Body of pancreas (tissue), 4 donors: Measurements from ENCODE around the gene NAT14. TPM values are rescaled to one million over a fixed set of nuclear protein-coding genes. Genes with fewer than 3 reads are reported as not detected.
A peak's percentile ranks its signal among the peaks of the same experiment; 100 is the strongest.

Source experiments
- ATAC-seq: fragments of 150-250 bp; one replicate; pipeline ENCODE4 v1.9.1; 2016
- DNase-seq, 4 donors: peaks; one replicate each; pipeline ENCODE4 v3.0.0-alpha.2; 2019
- H3K27ac ChIP-seq, 4 donors: fragments of 200-600 bp; sonication (generic); 1 replicate in 3 of 4; 2 replicates in 1 of 4; pipeline versions ENCODE4 v1.5.1 to v1.6.1; 2016 to 2019; ENCODE audit warnings: mild to moderate bottlenecking in 1 of 4, mixed read lengths in 1 of 4, moderate library complexity in 1 of 4
- H3K27me3 ChIP-seq, 2 donors: fragments of 200-600 bp; sonication (generic); one replicate each; pipeline ENCODE4 v1.6.0; 2016; ENCODE audit warnings: mild to moderate bottlenecking in 1 of 2
- H3K36me3 ChIP-seq, 2 donors: fragments of 200-600 bp; sonication (generic); replicated peaks in 1 of 2; 2 replicates each; pipeline ENCODE4 v1.5.1; 2016; ENCODE audit warnings: low read depth in 2 of 2; ENCODE audit not compliant: insufficient read depth in 1 of 2
- H3K4me1 ChIP-seq: fragments of 200-600 bp; sonication (generic); one replicate; pipeline ENCODE4 v1.6.0; 2016
- H3K4me3 ChIP-seq, 2 donors: fragments of 200-600 bp; sonication (generic); 1 replicate in 1 of 2; 2 replicates in 1 of 2; pipeline ENCODE4 v1.5.1; 2016 to 2019
- H3K9me3 ChIP-seq, 3 donors: fragments of 200-600 bp; sonication (generic); 1 replicate in 2 of 3; 2 replicates in 1 of 3; pipeline ENCODE4 v1.5.1; 2016
- CTCF ChIP-seq, 7 experiments: fragments of 450-650 bp in 4 of 7; fragments of 200-600 bp in 3 of 7; sonication (generic) in 3 of 7; IDR thresholded peaks; one replicate each; pipeline ENCODE4 v1.5.1; 2016 to 2019; ENCODE audit warnings: antibody characterized with exemption in 7 of 7
- POLR2A ChIP-seq, 3 donors: fragments of 450-650 bp; IDR thresholded peaks; one replicate each; pipeline ENCODE4 v1.6.1; 2016; ENCODE audit warnings: antibody characterized with exemption in 3 of 3, mild to moderate bottlenecking in 2 of 3
- WGBS, 2 donors: methylation state at CpG; one replicate each; pipeline ENCODE4 v1.1.5; 2017; 5-methylcytosine and 5-hydroxymethylcytosine counted together
- intact Hi-C: fragments of 100-400 bp; cut with DNase I; formaldehyde crosslinking; loops from one replicate; pipeline ENCODE4 v1.15.1; 2023
- total RNA-seq, 2 donors: library from RNA; depleted of rRNA; stranded (reverse); fragments of >200 nt; gene quantifications; one replicate each; pipeline ENCODE4 v1.1.0, GENCODE V29; 2016

The NAT14 gene
- total RNA-seq, 2 donors from 2014 or later = 4.2 to 8.2 TPM

- 19 to 36% methylated on average over 6 to 29 of the region's 34 CpGs for WGBS, 2 donors
- H3K4me1 ChIP-seq = peaks cover 18% of the 10 kb centered on the region
- ATAC-seq = peak; percentile 72
Measured at GRCh38 chr19:55452749-55453346, 32.1 kb upstream of the NAT14 start.

GRCh38 chr19:55453511-55454260 lies 31.3 kb upstream of the NAT14 start:
- H3K27me3 ChIP-seq = peaks cover 0 to 14% of the 10 kb centered on the region in 2 donors
- 92 to 94% methylated on average over 12 of the region's 12 CpGs for WGBS, 2 donors
- intact Hi-C loops = no loop called here
- H3K27ac ChIP-seq = no peak overlapping the region
- H3K4me1 ChIP-seq = peaks cover 18% of the 10 kb centered on the region
- TF ChIP-seq POLR2A (IDR thresholded peaks at IDR 0.05) (no peak), CTCF (IDR thresholded peaks at IDR 0.05) (no peak)
- no peak overlapping the region for H3K4me3 ChIP-seq
- no peak for DNase-seq
- no peaks in the 10 kb centered on the region for H3K36me3 ChIP-seq
- H3K9me3 ChIP-seq = no peaks in the 10 kb centered on the region
- ATAC-seq = no peak

More at GRCh38 chr19:55452749-55453346, 32.1 kb upstream of the NAT14 start:
- H3K27me3 ChIP-seq = peaks cover 0 to 14% of the 10 kb centered on the region in 2 donors
- intact Hi-C loops = no loop called here
- peak; percentile 45 to 68 (median 53) for DNase-seq
- TF ChIP-seq POLR2A (IDR thresholded peaks at IDR 0.05) (no peak), CTCF (IDR thresholded peaks at IDR 0.05) (no peak)
- no peak overlapping the region for H3K27ac ChIP-seq
- no peaks in the 10 kb centered on the region for H3K9me3 ChIP-seq
- H3K36me3 ChIP-seq = no peaks in the 10 kb centered on the region
- H3K4me3 ChIP-seq = no peak overlapping the region

GRCh38 chr19:55454787-55455243 lies 30.2 kb upstream of the NAT14 start:
- Histone ChIP-seq H3K27me3 (peaks cover 0 to 14% of the 10 kb centered on the region in 2 donors), H3K27ac (no peak overlapping the region), H3K36me3 (no peaks in the 10 kb centered on the region), H3K9me3 (no peaks in the 10 kb centered on the region), H3K4me1 (peaks cover 22% of the 10 kb centered on the region), H3K4me3 (no peak overlapping the region)
- WGBS, 2 donors = 71 to 88% methylated on average over 8 to 14 of the region's 14 CpGs
- intact Hi-C loops = no loop called here
- peak in 1 of 4 donors; percentile 31 for DNase-seq
- TF ChIP-seq CTCF (IDR thresholded peaks at IDR 0.05) = peak in 6 of 7 experiments; percentile 26 to 42 (median 32)
- no peak for TF ChIP-seq POLR2A (IDR thresholded peaks at IDR 0.05)
- peak; percentile 16 for ATAC-seq

- intact Hi-C loops = no loop called here
- H3K4me1 ChIP-seq = peaks cover 30% of the 10 kb centered on the region
- H3K36me3 ChIP-seq = no peaks in the 10 kb centered on the region
- 72 to 73% methylated on average over 2 to 10 of the region's 11 CpGs for WGBS, 2 donors
- no peak for DNase-seq
- no peak for TF ChIP-seq POLR2A (IDR thresholded peaks at IDR 0.05)
- no peak for TF ChIP-seq CTCF (IDR thresholded peaks at IDR 0.05)
- ATAC-seq = no peak
- H3K9me3 ChIP-seq = no peaks in the 10 kb centered on the region
- H3K27ac ChIP-seq = no peak overlapping the region
- H3K4me3 ChIP-seq = no peak overlapping the region
- H3K27me3 ChIP-seq = peaks cover 0 to 14% of the 10 kb centered on the region in 2 donors
Measured at GRCh38 chr19:55455576-55456235, 29.3 kb upstream of the NAT14 start.
